ENCODE data around the gene KRTAP10-10.

- TF ChIP-seq ZFX (CRISPR knock-in tag; IDR thresholded peaks at IDR 0.05) (no peak), ZNF740 (CRISPR knock-in tag; IDR thresholded peaks at IDR 0.05) (no peak), ZNF740 (tag; IDR thresholded peaks at IDR 0.05) (no peak), BRF2 (IDR thresholded peaks at IDR 0.05; ENCODE audit: borderline replicate concordance, insufficient read depth, insufficient read length) (no peak), TCFL5 (CRISPR knock-in tag; conservative IDR thresholded peaks at IDR 0.05) (no peak), ZZZ3 (IDR thresholded peaks at IDR 0.05) (no peak), LEF1 (IDR thresholded peaks at IDR 0.05) (no peak), NR1H2 (CRISPR knock-in tag; IDR thresholded peaks at IDR 0.05) (no peak), POLR2AphosphoS5 (IDR thresholded peaks at IDR 0.05; ENCODE audit: control insufficient read depth, insufficient read depth, low read depth, low read length) (no peak)
These were observed 18.7 kb upstream of the KRTAP10-10 start for GRCh38 chr21:44618504-44618903.

Measured in K562 (cell line).